Liver (tissue), 9 donors: ENCODE data around the gene TMEM107. TPM values are rescaled to one million over a fixed set of nuclear protein-coding genes. Genes with fewer than 3 reads are reported as not detected.

Experiments
- DNase-seq: peaks from one replicate; pipeline ENCODE4 v3.0.0-alpha.2; 2017; ENCODE audit warnings: low spot score
- H3K27ac ChIP-seq, 2 donors: one replicate each; pipeline ENCODE4 v1.7.0; 2013; ENCODE audit warnings: inconsistent platforms in 2 of 2, low read length in 2 of 2, control low read depth in 1 of 2, low read depth in 1 of 2, mild to moderate bottlenecking in 1 of 2
- H3K27me3 ChIP-seq, 4 donors: one replicate each; pipeline versions ENCODE4 v1.6.1 to v1.7.0; 2013; ENCODE audit warnings: low read length in 3 of 4, inconsistent platforms in 1 of 4, mild to moderate bottlenecking in 1 of 4, moderate library complexity in 1 of 4; ENCODE audit not compliant: control insufficient read depth in 4 of 4, insufficient read depth in 4 of 4
- H3K36me3 ChIP-seq, 4 donors: one replicate each; pipeline versions ENCODE4 v1.6.1 to v1.7.0; 2013; ENCODE audit warnings: low read length in 3 of 4, mild to moderate bottlenecking in 3 of 4, low read depth in 1 of 4, moderate library complexity in 1 of 4; ENCODE audit not compliant: control insufficient read depth in 4 of 4, insufficient read depth in 3 of 4
- H3K4me1 ChIP-seq, 4 donors: one replicate each; pipeline versions ENCODE4 v1.6.1 to v1.7.0; 2013; ENCODE audit warnings: low read length in 3 of 4, mild to moderate bottlenecking in 3 of 4, moderate library complexity in 1 of 4; ENCODE audit not compliant: control insufficient read depth in 4 of 4, insufficient read depth in 4 of 4
- H3K4me3 ChIP-seq, 3 donors: one replicate each; pipeline versions ENCODE4 v1.6.1 to v1.7.0; 2013; ENCODE audit warnings: low read length in 3 of 3, control low read depth in 1 of 3, low read depth in 1 of 3, mild to moderate bottlenecking in 1 of 3
- H3K9ac ChIP-seq, 2 donors: one replicate each; pipeline ENCODE4 v1.7.0; 2013; ENCODE audit warnings: low read length in 2 of 2, mild to moderate bottlenecking in 2 of 2, moderate library complexity in 2 of 2, control low read depth in 1 of 2, low read depth in 1 of 2
- H3K9me3 ChIP-seq, 4 donors: one replicate each; pipeline versions ENCODE4 v1.6.1 to v1.7.0; 2013; ENCODE audit warnings: low read length in 3 of 4; ENCODE audit not compliant: control insufficient read depth in 4 of 4
- EGR1 ChIP-seq, 2 donors: IDR thresholded peaks; 2 replicates each; pipeline ENCODE4 v1.6.1; 2016 to 2018; ENCODE audit warnings: antibody characterized with exemption in 2 of 2, low read depth in 2 of 2
- FOXA1 ChIP-seq: IDR thresholded peaks from 2 replicates; pipeline ENCODE4 v1.6.1; 2016; ENCODE audit warnings: antibody characterized with exemption
- FOXA2 ChIP-seq: IDR thresholded peaks from 2 replicates; pipeline ENCODE4 v1.6.1; 2016; ENCODE audit warnings: antibody characterized with exemption
- GABPA ChIP-seq, 2 donors: IDR thresholded peaks in 1 of 2; conservative IDR thresholded peaks in 1 of 2; 2 replicates each; pipeline ENCODE4 v1.6.1; 2016; ENCODE audit warnings: antibody characterized with exemption in 2 of 2, mild to moderate bottlenecking in 1 of 2, moderate library complexity in 1 of 2
- HNF4A ChIP-seq, 2 donors: conservative IDR thresholded peaks; 2 replicates each; pipeline ENCODE4 v1.6.1; 2016; ENCODE audit warnings: antibody characterized with exemption in 2 of 2, mild to moderate bottlenecking in 2 of 2
- HNF4G ChIP-seq: IDR thresholded peaks from 2 replicates; pipeline ENCODE4 v1.6.1; 2016; ENCODE audit warnings: antibody characterized with exemption
- JUND ChIP-seq, 2 donors: IDR thresholded peaks; 2 replicates each; pipeline ENCODE4 v1.6.1; 2016; ENCODE audit warnings: antibody characterized with exemption in 2 of 2
- NR2F2 ChIP-seq: IDR thresholded peaks from 2 replicates; pipeline ENCODE4 v1.6.1; 2016; ENCODE audit warnings: antibody characterized with exemption
- RAD21 ChIP-seq, 2 donors: IDR thresholded peaks; 2 replicates each; pipeline ENCODE4 v1.6.1; 2016; ENCODE audit warnings: antibody characterized with exemption in 2 of 2, mild to moderate bottlenecking in 2 of 2
- RXRA ChIP-seq, 2 donors: IDR thresholded peaks; 2 replicates each; pipeline ENCODE4 v1.6.1; 2017 to 2018; ENCODE audit warnings: antibody characterized with exemption in 2 of 2, mild to moderate bottlenecking in 1 of 2
- SP1 ChIP-seq: IDR thresholded peaks from 2 replicates; pipeline ENCODE4 v1.6.1; 2018; ENCODE audit warnings: antibody characterized with exemption, mild to moderate bottlenecking
- TAF1 ChIP-seq: conservative IDR thresholded peaks from 2 replicates; pipeline ENCODE4 v1.6.1; 2016; ENCODE audit warnings: antibody characterized with exemption, mild to moderate bottlenecking
- YY1 ChIP-seq: IDR thresholded peaks from 2 replicates; pipeline ENCODE4 v1.6.1; 2016; ENCODE audit warnings: antibody characterized with exemption, mild to moderate bottlenecking
- WGBS: extraction: QIAGEN DNeasy Blood & Tissue Kit; methylation state at CpG from one replicate; pipeline ENCODE4 v1.1.7; 2013; 5-methylcytosine and 5-hydroxymethylcytosine counted together
- polyA plus RNA-seq, 2 donors: library from polyadenylated mRNA; stranded (reverse) in 1 of 2; unstranded in 1 of 2; fragments of 200-250 nt in 1 of 2; fragments of >200 nt in 1 of 2; fragmentation: Nextera tagmentation in 1 of 2; extraction: Ambion mirVana in 1 of 2; gene quantifications; one replicate each; pipeline versions ENCODE4 v1.2.1 to v1.2.3, GENCODE V29; 2013 to 2015
- total RNA-seq, 2 donors: library from RNA; depleted of rRNA; stranded (reverse); fragments of >200 nt; gene quantifications; one replicate each; pipeline ENCODE4 v1.2.3, GENCODE V29; 2014
- TF ChIP-seq, protein P1 (sequence below): IDR thresholded peaks from 2 replicates; pipeline ENCODE4 v1.6.1; 2016; ENCODE audit warnings: antibody characterized with exemption
- TF ChIP-seq, protein P2 (sequence below): IDR thresholded peaks from 2 replicates; pipeline ENCODE4 v1.6.1; 2016; ENCODE audit warnings: antibody characterized with exemption
- TF ChIP-seq, protein P3 (sequence below): IDR thresholded peaks from 2 replicates; pipeline ENCODE4 v1.6.1; 2016; ENCODE audit warnings: antibody characterized with exemption
- TF ChIP-seq, protein P4 (sequence below): fragments of 150-350 bp; IDR thresholded peaks from 2 replicates; pipeline ENCODE4 v1.5.1; 2017; ENCODE audit warnings: improper control_type of control experiment, low read depth, low read length; ENCODE audit not compliant: missing input control
- TF ChIP-seq, protein P5 (sequence below): IDR thresholded peaks from 2 replicates; pipeline ENCODE4 v1.6.1; 2016; ENCODE audit warnings: antibody characterized with exemption, mild to moderate bottlenecking
- donor health status: healthy.
- donor health status: healthy.
- donor health status: healthy.
- donor health status: healthy.
- donor health status: healthy.

Gene TMEM107
- total and polyA plus RNA-seq, 4 donors, result 3.0 to 8.4 (median 4.2) TPM

DNA sequence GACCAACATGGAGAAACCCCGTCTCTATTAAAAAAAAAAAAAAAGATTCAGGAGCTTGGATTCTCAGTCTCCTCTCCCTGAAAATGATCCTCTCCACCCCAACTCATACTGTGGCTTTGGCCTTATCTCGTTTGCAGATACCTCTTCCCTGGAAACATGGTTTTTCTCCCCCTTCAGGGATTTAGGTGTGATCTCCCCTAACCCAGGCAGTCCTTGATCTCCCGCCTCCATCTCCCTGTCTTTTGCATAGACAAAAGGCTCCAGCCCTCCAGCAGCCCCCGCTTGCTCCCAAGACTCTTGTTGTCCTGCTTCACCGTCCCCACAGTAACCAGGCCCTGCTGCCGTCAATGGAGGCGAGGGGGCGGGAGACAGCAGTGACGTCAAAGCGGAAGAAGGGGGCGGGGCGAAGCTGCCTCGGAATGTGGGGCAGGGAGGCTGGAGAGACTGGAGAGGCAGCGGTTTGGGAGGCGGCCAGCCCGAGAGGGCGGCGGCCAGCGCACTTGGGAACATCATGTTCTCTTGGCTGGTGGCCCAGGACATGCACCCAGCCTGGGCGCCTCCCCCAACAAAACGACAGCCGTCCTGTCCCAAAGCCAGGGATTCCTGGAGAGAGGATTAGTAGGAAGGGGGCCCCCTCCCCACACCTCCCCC, 22.1 kb downstream of the TMEM107 start:
- peak overlapping the region; percentile 69 to 99 (median 89) for H3K4me3 ChIP-seq
- TF ChIP-seq, protein P1, sequence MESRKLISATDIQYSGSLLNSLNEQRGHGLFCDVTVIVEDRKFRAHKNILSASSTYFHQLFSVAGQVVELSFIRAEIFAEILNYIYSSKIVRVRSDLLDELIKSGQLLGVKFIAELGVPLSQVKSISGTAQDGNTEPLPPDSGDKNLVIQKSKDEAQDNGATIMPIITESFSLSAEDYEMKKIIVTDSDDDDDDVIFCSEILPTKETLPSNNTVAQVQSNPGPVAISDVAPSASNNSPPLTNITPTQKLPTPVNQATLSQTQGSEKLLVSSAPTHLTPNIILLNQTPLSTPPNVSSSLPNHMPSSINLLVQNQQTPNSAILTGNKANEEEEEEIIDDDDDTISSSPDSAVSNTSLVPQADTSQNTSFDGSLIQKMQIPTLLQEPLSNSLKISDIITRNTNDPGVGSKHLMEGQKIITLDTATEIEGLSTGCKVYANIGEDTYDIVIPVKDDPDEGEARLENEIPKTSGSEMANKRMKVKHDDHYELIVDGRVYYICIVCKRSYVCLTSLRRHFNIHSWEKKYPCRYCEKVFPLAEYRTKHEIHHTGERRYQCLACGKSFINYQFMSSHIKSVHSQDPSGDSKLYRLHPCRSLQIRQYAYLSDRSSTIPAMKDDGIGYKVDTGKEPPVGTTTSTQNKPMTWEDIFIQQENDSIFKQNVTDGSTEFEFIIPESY, result peak; percentile 89
- peak; percentile 100 for TF ChIP-seq SP1
- TF ChIP-seq JUND (IDR thresholded peaks at IDR 0.05), result peak in 1 of 2 donors; percentile 87
- peak; percentile 89 to 93 for TF ChIP-seq RXRA (IDR thresholded peaks at IDR 0.05)
- peak in 1 of 2 donors; percentile 56 for TF ChIP-seq GABPA (IDR thresholded peaks at IDR 0.05 in 1 of 2, conservative IDR thresholded peaks at IDR 0.05 in 1 of 2)
- TF ChIP-seq, protein P2, sequence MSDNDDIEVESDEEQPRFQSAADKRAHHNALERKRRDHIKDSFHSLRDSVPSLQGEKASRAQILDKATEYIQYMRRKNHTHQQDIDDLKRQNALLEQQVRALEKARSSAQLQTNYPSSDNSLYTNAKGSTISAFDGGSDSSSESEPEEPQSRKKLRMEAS, result peak; percentile 94
- no peak for TF ChIP-seq TAF1
- peak; percentile 90 to 92 for TF ChIP-seq EGR1 (IDR thresholded peaks at IDR 0.05; ENCODE audit: low read depth in 2 of 2)
- TF ChIP-seq RAD21 (IDR thresholded peaks at IDR 0.05), result peak in 1 of 2 donors; percentile 49
- TF ChIP-seq, protein P3, sequence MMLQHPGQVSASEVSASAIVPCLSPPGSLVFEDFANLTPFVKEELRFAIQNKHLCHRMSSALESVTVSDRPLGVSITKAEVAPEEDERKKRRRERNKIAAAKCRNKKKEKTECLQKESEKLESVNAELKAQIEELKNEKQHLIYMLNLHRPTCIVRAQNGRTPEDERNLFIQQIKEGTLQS, result peak; percentile 66
- peak; percentile 61 for TF ChIP-seq NR2F2
- peak; percentile 83 for TF ChIP-seq YY1
- peak; percentile 49 for TF ChIP-seq FOXA2
- TF ChIP-seq, protein P4, sequence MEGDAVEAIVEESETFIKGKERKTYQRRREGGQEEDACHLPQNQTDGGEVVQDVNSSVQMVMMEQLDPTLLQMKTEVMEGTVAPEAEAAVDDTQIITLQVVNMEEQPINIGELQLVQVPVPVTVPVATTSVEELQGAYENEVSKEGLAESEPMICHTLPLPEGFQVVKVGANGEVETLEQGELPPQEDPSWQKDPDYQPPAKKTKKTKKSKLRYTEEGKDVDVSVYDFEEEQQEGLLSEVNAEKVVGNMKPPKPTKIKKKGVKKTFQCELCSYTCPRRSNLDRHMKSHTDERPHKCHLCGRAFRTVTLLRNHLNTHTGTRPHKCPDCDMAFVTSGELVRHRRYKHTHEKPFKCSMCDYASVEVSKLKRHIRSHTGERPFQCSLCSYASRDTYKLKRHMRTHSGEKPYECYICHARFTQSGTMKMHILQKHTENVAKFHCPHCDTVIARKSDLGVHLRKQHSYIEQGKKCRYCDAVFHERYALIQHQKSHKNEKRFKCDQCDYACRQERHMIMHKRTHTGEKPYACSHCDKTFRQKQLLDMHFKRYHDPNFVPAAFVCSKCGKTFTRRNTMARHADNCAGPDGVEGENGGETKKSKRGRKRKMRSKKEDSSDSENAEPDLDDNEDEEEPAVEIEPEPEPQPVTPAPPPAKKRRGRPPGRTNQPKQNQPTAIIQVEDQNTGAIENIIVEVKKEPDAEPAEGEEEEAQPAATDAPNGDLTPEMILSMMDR, result no peak
- no peak for TF ChIP-seq FOXA1
- TF ChIP-seq, protein P5, sequence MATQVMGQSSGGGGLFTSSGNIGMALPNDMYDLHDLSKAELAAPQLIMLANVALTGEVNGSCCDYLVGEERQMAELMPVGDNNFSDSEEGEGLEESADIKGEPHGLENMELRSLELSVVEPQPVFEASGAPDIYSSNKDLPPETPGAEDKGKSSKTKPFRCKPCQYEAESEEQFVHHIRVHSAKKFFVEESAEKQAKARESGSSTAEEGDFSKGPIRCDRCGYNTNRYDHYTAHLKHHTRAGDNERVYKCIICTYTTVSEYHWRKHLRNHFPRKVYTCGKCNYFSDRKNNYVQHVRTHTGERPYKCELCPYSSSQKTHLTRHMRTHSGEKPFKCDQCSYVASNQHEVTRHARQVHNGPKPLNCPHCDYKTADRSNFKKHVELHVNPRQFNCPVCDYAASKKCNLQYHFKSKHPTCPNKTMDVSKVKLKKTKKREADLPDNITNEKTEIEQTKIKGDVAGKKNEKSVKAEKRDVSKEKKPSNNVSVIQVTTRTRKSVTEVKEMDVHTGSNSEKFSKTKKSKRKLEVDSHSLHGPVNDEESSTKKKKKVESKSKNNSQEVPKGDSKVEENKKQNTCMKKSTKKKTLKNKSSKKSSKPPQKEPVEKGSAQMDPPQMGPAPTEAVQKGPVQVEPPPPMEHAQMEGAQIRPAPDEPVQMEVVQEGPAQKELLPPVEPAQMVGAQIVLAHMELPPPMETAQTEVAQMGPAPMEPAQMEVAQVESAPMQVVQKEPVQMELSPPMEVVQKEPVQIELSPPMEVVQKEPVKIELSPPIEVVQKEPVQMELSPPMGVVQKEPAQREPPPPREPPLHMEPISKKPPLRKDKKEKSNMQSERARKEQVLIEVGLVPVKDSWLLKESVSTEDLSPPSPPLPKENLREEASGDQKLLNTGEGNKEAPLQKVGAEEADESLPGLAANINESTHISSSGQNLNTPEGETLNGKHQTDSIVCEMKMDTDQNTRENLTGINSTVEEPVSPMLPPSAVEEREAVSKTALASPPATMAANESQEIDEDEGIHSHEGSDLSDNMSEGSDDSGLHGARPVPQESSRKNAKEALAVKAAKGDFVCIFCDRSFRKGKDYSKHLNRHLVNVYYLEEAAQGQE, result peak; percentile 81
- no peak for TF ChIP-seq HNF4G
- peak; percentile 51 to 60 for TF ChIP-seq HNF4A (conservative IDR thresholded peaks at IDR 0.05)
- WGBS, result 2% methylated on average over 22 of the region's 22 CpGs
- H3K4me1 ChIP-seq, result peaks cover 15 to 58% (median 34%) of the 10 kb centered on the region in 4 donors
- H3K27ac ChIP-seq, result peak overlapping the region; percentile 97 to 99
- peak overlapping the region; percentile 88 to 100 for H3K9ac ChIP-seq
- DNase-seq, result peak; percentile 98
- H3K9me3 ChIP-seq, result no peaks in the 10 kb centered on the region
- H3K27me3 ChIP-seq, result no peaks in the 10 kb centered on the region
- peaks cover 9 to 17% (median 12%) of the 10 kb centered on the region in 4 donors for H3K36me3 ChIP-seq
